Nasal cavity respiratory epithelium epithelial cell of viscerocranial mucosa (primary cell): ENCODE measurements around the gene CERS5. TPM values are rescaled to one million over a fixed set of nuclear protein-coding genes. Genes with fewer than 3 reads are reported as not detected.

Experiments
- total RNA-seq: library from RNA; depleted of rRNA; stranded (reverse); fragments of >200 nt; gene quantifications from 2 replicates; pipeline ENCODE4 v1.2.3, GENCODE V29; 2014

Gene CERS5
- 24.3 and 45.5 TPM in 2 replicates for total RNA-seq

GRCh38 chr12:50167049-50167828, at the start of gene CERS5:
TSS of gene CERS5 (minus strand) at chr12:50167369. CDS start at chr12:50167297, 72 bp downstream.

GRCh38 chr12:50111693-50112455, 55.3 kb downstream of the CERS5 start, which contains the start of gene COX14:
TSS of gene COX14 (plus strand) at chr12:50112236. CDS start at chr12:50120044, 7,808 bp downstream.

GRCh38 chr12:50103767-50104321, 63.3 kb downstream of the CERS5 start, which contains the start of gene GPD1:
TSS of gene GPD1 (plus strand) at chr12:50104008. CDS start at chr12:50104051, 43 bp downstream.

GRCh38 chr12:50084775-50085614, 82.2 kb downstream of the CERS5 start, which contains the start of gene SMARCD1:
TSS of gene SMARCD1 (plus strand) at chr12:50085342. CDS start at chr12:50085370, 28 bp downstream.

Other genes with a start within 250 kb of the CERS5 start
- gene AQP2, start 216.6 kb downstream of the CERS5 start, total RNA-seq: not detected in 2 replicates
- gene AQP5, start 205.5 kb downstream of the CERS5 start, total RNA-seq: 0.34 and 0.43 TPM in 2 replicates
- not detected in 2 replicates for gene AQP6, start 194.4 kb downstream of the CERS5 start, total RNA-seq
- gene RACGAP1, start 141.9 kb downstream of the CERS5 start, total RNA-seq: 11.6 and 12.7 TPM in 2 replicates
- 1.0 and 2.1 TPM in 2 replicates for gene ASIC1, start 109.8 kb downstream of the CERS5 start, total RNA-seq
- 42.0 and 61.5 TPM in 2 replicates for gene SMARCD1, start 82.0 kb downstream of the CERS5 start, total RNA-seq
- under 0.01 and 0.07 TPM in 2 replicates for gene GPD1, start 63.4 kb downstream of the CERS5 start, total RNA-seq
- gene COX14, start 55.1 kb downstream of the CERS5 start, total RNA-seq: 21.2 and 40.7 TPM in 2 replicates
- 173 and 203 TPM in 2 replicates for gene LIMA1, start 116.2 kb upstream of the CERS5 start, total RNA-seq
- gene FAM186A, start 229.2 kb upstream of the CERS5 start, total RNA-seq: not detected in 2 replicates
- 52.3 and 77.5 TPM in 2 replicates for gene LARP4, start 233.5 kb upstream of the CERS5 start, total RNA-seq